MCF 10A (cell line): ENCODE measurements around the gene CYFIP2. TPM values are rescaled to one million over a fixed set of nuclear protein-coding genes. Genes with fewer than 3 reads are reported as not detected.

Experiments
- BruUV-seq: library from RNA; stranded (reverse); fragments of 400-500 nt; replicated peaks from 2 replicates; lab custom pipeline; 2021; lab: Mats Ljungman, UMichigan
- CTCF ChIA-PET: fragments of 300-600 bp; sonication (Branson Sonifier 250); formaldehyde crosslinking; extraction: SDS; loops from one replicate; lab custom pipeline; 2021; ENCODE audit warnings: antibody characterized with exemption, inconsistent platforms; lab: Yijun Ruan, JAX
- POLR2A ChIA-PET: fragments of 300-600, 350-650 bp; sonication (Branson Sonifier 250); formaldehyde crosslinking; extraction: SDS; loops from one replicate; lab custom pipeline; 2020; ENCODE audit warnings: antibody characterized with exemption, inconsistent platforms; lab: Yijun Ruan, JAX
- DNase-seq: peaks from one replicate; pipeline ENCODE4 v3.0.0-alpha.2; 2018; ENCODE audit not compliant: unreplicated experiment
- H3K27ac Mint-ChIP-seq: one replicate; pipeline ENCODE4 v1.8.0; 2022; ENCODE audit warnings: mild to moderate bottlenecking, low read depth, mixed read lengths; ENCODE audit not compliant: unreplicated experiment
- H3K27me3 Mint-ChIP-seq: one replicate; pipeline ENCODE4 v1.8.0; 2022; ENCODE audit warnings: mixed read lengths; ENCODE audit not compliant: insufficient read depth, unreplicated experiment
- H3K36me3 Mint-ChIP-seq: one replicate; pipeline ENCODE4 v1.8.0; 2022; ENCODE audit warnings: mild to moderate bottlenecking, moderate library complexity, mixed read lengths; ENCODE audit not compliant: insufficient read depth, unreplicated experiment
- H3K4me1 Mint-ChIP-seq: one replicate; pipeline ENCODE4 v1.8.0; 2022; ENCODE audit warnings: mixed read lengths; ENCODE audit not compliant: insufficient read depth, unreplicated experiment
- H3K4me3 Mint-ChIP-seq: one replicate; pipeline ENCODE4 v1.8.0; 2022; ENCODE audit warnings: mild to moderate bottlenecking, moderate library complexity, mixed read lengths; ENCODE audit not compliant: unreplicated experiment
- H3K9me3 Mint-ChIP-seq: one replicate; pipeline ENCODE4 v1.8.0; 2022; ENCODE audit warnings: mixed read lengths; ENCODE audit not compliant: unreplicated experiment
- intact Hi-C: fragments of 100-400 bp; cut with micrococcal nuclease; formaldehyde crosslinking; loops from 2 replicates; pipeline ENCODE4 v1.14.1; 2022
- total RNA-seq: library from RNA; stranded (reverse); gene quantifications from 2 replicates; pipeline ENCODE4 v1.2.3, GENCODE V29; 2022
- TF ChIP-seq, protein P1 (sequence below): fragments of 200-600 bp; IDR thresholded peaks from one replicate; pipeline ENCODE4 v1.8.0; 2022; ENCODE audit warnings: antibody characterized with exemption, mild to moderate bottlenecking; ENCODE audit not compliant: unreplicated experiment

Gene CYFIP2
- total RNA-seq, 1 experiment from 2014 or later: 50.8 TPM

DNA sequence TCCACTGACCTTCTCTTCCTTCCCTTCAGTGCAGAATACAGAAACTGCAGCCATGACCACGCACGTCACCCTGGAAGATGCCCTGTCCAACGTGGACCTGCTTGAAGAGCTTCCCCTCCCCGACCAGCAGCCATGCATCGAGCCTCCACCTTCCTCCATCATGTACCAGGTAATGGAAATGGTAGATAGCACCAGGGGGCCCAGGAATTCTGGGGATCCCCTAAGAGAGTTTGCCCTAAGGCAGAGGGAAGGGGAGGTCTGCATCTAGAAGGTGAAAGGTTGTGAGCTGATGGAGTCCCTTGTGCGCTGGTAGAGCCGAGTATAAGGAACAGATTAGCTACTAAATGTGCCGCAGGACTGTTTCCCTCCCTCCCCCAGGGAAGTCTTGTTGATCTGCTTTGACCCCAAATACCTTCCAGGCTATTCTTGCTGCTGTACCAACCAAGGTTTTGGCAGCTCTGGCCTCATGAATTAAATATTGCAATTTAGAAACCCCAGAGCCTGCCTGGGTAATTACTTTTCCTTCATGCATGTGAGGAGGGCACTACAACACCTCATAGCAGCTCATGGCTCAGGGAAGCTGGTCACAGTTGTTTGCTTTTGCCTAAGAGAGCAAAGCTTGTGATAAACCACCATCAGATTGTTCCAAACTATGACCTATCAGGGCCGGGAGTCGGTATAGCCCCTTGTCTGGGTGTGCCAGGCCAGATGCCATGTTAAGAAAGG, 19.6 kb downstream of the CYFIP2 start:
- CTCF ChIA-PET: interaction anchor here (0.6 to 5.6 kb wide), 7 partner anchors 13 to 1746 kb away, joined by 3 to 31 read pairs (median 4); no protein-coding TSS in a partner anchor
- Mint-ChIP-seq H3K9me3 (no peaks in the 10 kb centered on the region), H3K27me3 (no peaks in the 10 kb centered on the region), H3K4me1 (peaks cover 16% of the 10 kb centered on the region), H3K4me3 (no peak overlapping the region), H3K36me3 (peaks cover 13% of the 10 kb centered on the region), H3K27ac (no peak overlapping the region)
- BruUV-seq: no TSS peak
- intact Hi-C loops: no loop called here
- TF ChIP-seq, protein P1, sequence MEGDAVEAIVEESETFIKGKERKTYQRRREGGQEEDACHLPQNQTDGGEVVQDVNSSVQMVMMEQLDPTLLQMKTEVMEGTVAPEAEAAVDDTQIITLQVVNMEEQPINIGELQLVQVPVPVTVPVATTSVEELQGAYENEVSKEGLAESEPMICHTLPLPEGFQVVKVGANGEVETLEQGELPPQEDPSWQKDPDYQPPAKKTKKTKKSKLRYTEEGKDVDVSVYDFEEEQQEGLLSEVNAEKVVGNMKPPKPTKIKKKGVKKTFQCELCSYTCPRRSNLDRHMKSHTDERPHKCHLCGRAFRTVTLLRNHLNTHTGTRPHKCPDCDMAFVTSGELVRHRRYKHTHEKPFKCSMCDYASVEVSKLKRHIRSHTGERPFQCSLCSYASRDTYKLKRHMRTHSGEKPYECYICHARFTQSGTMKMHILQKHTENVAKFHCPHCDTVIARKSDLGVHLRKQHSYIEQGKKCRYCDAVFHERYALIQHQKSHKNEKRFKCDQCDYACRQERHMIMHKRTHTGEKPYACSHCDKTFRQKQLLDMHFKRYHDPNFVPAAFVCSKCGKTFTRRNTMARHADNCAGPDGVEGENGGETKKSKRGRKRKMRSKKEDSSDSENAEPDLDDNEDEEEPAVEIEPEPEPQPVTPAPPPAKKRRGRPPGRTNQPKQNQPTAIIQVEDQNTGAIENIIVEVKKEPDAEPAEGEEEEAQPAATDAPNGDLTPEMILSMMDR: no peak
- POLR2A ChIA-PET: interaction anchor here (0.8 kb wide), 1 partner anchor 17 kb away, joined by 3 read pairs; no protein-coding TSS in a partner anchor
- no peak for DNase-seq

DNA sequence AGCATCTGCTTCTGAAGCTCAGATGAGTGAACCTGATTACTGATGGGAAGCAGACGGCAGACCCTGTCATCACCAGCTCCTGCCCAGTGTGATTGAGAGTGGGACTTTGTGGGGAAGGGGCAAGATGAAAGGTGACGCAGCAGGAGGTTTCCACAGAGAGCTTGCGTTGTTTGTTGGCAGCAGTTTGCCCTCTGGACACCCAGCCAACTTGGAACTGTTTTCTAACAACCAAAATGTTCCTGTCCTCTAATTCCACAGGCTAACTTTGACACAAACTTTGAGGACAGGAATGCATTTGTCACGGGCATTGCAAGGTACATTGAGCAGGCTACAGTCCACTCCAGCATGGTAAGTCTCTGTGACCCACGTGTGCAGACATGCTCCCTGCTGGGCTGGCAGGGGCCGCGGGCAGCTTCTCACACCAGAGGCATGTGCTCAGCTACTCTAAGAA, 20.9 kb downstream of the CYFIP2 start:
- BruUV-seq: no TSS peak
- no peak overlapping the region for H3K27ac Mint-ChIP-seq
- ChIA-PET POLR2A (interaction anchor here (0.6 kb wide), 1 partner anchor 26 kb away, joined by 3 read pairs; no protein-coding TSS in a partner anchor), CTCF (interaction anchor here (0.7 to 5.6 kb wide), 7 partner anchors 9 to 190 kb away, joined by 3 to 31 read pairs (median 3); no protein-coding TSS in a partner anchor)
- intact Hi-C loops: no loop called here
- peaks cover 13% of the 10 kb centered on the region for H3K36me3 Mint-ChIP-seq
- H3K4me3 Mint-ChIP-seq: no peak overlapping the region
- H3K27me3 Mint-ChIP-seq: no peaks in the 10 kb centered on the region
- H3K9me3 Mint-ChIP-seq: no peaks in the 10 kb centered on the region
- no peak for DNase-seq
- TF ChIP-seq, protein P1: no peak
- H3K4me1 Mint-ChIP-seq: peaks cover 16% of the 10 kb centered on the region

DNA sequence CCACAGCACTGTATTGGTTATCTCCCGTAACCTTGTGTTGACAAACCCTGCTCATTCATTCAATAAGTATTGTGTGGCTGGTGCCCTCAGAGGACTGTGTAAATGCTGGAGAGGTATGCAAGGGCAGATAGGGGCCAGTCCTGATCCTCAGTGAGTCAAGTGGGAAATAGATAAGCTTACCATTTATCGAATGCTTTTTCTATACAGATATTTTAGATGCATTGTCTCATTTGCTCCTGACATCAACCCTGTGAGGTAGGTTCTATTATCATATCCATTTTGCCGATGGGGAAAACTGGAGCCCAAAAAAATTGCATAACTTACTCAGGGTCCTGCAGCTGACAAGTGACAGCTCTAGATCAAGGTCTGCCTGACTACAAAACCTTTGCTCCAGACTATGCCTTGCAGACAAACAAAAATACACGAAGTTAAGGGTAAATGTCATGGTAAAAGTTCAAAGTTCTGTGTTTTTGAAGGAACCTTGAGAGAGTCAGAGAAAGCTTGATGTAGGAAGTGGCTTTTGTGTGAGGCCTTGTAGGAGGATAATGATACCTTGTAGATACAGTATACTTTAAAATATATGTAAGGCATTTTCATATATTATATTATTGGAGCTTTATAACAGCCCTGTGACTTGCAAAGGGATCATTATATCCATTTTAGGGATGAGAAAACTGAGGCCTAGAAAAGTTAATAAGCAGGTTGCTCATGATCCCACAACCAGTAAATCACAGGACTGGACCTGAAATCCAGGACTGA, 22.7 kb downstream of the CYFIP2 start:
- BruUV-seq: no TSS peak
- Mint-ChIP-seq H3K4me3 (no peak overlapping the region), H3K27ac (no peak overlapping the region), H3K4me1 (peaks cover 15% of the 10 kb centered on the region), H3K36me3 (peaks cover 13% of the 10 kb centered on the region), H3K27me3 (no peaks in the 10 kb centered on the region), H3K9me3 (no peaks in the 10 kb centered on the region)
- intact Hi-C loops: no loop called here
- TF ChIP-seq, protein P1: no peak
- POLR2A ChIA-PET: no interaction called here
- DNase-seq: no peak
- CTCF ChIA-PET: interaction anchor here (0.9 to 1.4 kb wide), 3 partner anchors 15 to 429 kb away, joined by 3 to 10 read pairs (median 3); no protein-coding TSS in a partner anchor
